ENCODE data around the gene TBC1D10B.

Gene TBC1D10B

GRCh38 chr16:30370456-30371247 lies at the start of gene TBC1D10B:
TBC1D10B (minus strand) TSS chr16:30370494; CDS start chr16:30370183, 311 bp downstream.
- peak; percentile 96 to 97 for DNase-seq (ENCODE audit: low read depth in 2 of 2)

GRCh38 chr16:30418350-30419181 lies 48.3 kb upstream of the TBC1D10B start:
- no peak for DNase-seq (ENCODE audit: low read depth in 2 of 2)

- DNase-seq (ENCODE audit: low read depth in 2 of 2), result peak; percentile 84 to 85
Measured at GRCh38 chr16:30417529-30418349, 47.4 kb upstream of the TBC1D10B start.

GRCh38 chr16:30416624-30417528 lies 46.6 kb upstream of the TBC1D10B start:
- DNase-seq (ENCODE audit: low read depth in 2 of 2), result no peak

GRCh38 chr16:30416047-30416603 lies 45.8 kb upstream of the TBC1D10B start:
- DNase-seq (ENCODE audit: low read depth in 2 of 2), result no peak

- no peak for DNase-seq (ENCODE audit: low read depth in 2 of 2)
Measured at GRCh38 chr16:30414159-30414558, 43.9 kb upstream of the TBC1D10B start.

- DNase-seq (ENCODE audit: low read depth in 2 of 2), result no peak
Measured at GRCh38 chr16:30413112-30413806, 43.0 kb upstream of the TBC1D10B start.

GRCh38 chr16:30409125-30410060 lies 39.1 kb upstream of the TBC1D10B start:
- DNase-seq (ENCODE audit: low read depth in 2 of 2), result peak; percentile 79 to 84

- DNase-seq (ENCODE audit: low read depth in 2 of 2), result no peak
Measured at GRCh38 chr16:30407804-30408534, 37.7 kb upstream of the TBC1D10B start.

GRCh38 chr16:30407102-30407803 lies 37.0 kb upstream of the TBC1D10B start, which contains the start of gene ZNF771:
ZNF771 (plus strand) TSS chr16:30407606; CDS start chr16:30408054, 448 bp downstream.
- DNase-seq (ENCODE audit: low read depth in 2 of 2), result peak; percentile 91

GRCh38 chr16:30406795-30407101 lies 36.5 kb upstream of the TBC1D10B start:
- DNase-seq (ENCODE audit: low read depth in 2 of 2), result no peak

- no peak for DNase-seq (ENCODE audit: low read depth in 2 of 2)
Measured at GRCh38 chr16:30401768-30402425, 31.6 kb upstream of the TBC1D10B start.

- DNase-seq (ENCODE audit: low read depth in 2 of 2), result no peak
Measured at GRCh38 chr16:30399435-30400186, 29.3 kb upstream of the TBC1D10B start.

GRCh38 chr16:30398661-30399434 lies 28.6 kb upstream of the TBC1D10B start:
- no peak for DNase-seq (ENCODE audit: low read depth in 2 of 2)
